ENCODE results near the gene ATXN1. TPM values are rescaled to one million over a fixed set of nuclear protein-coding genes. Genes with fewer than 3 reads are reported as not detected.

ATXN1 gene
- total RNA-seq, 1 donor from 2014 or later, result 18.4 TPM

DNA sequence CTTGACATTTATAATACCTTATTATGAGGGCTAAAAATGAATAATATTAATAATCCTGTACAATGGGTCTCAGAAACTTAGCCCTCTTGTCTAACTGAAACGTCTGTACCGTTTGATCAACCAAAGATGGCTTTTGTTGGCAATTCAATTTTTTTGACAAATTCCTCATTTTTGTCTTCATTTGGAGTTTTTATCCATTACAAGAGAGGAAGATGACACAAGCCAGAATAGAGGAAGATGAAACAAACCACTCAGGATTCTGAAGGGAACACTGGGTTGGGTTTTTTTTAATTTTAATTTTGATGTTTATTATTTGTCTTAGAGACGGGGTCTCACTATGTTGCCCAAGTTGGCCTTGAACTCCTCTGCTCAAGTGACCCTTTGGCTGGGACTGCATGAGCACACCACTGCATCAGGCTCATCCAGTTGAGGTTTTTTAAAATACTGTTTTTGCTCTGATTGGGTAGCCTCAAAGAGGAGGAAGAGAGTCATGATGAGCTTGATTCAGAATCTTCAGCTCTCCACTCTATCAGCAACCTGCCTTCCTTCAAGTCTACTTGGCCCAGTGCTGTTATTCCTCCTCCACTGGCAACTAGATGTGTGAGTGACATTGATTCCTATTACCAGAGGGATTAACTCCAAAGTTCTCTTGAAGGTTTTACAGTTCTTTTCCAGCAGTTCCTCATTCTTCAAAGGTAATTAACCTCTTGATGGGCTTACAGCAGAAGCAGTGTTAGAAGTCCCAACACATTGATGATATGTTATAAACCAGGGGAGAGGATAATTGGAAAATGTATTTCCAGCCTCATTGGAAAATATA is 71.3 kb downstream of the ATXN1 start:
- TF ChIP-seq CTCF (IDR thresholded peaks at IDR 0.05; ENCODE audit: insufficient read depth, low read length, severe bottlenecking), result no peak
- FAIRE-seq, result no peak
- H3K27me3 ChIP-seq (ENCODE audit: control insufficient read depth, insufficient read depth, low read length), result no peaks in the 10 kb centered on the region

DNA sequence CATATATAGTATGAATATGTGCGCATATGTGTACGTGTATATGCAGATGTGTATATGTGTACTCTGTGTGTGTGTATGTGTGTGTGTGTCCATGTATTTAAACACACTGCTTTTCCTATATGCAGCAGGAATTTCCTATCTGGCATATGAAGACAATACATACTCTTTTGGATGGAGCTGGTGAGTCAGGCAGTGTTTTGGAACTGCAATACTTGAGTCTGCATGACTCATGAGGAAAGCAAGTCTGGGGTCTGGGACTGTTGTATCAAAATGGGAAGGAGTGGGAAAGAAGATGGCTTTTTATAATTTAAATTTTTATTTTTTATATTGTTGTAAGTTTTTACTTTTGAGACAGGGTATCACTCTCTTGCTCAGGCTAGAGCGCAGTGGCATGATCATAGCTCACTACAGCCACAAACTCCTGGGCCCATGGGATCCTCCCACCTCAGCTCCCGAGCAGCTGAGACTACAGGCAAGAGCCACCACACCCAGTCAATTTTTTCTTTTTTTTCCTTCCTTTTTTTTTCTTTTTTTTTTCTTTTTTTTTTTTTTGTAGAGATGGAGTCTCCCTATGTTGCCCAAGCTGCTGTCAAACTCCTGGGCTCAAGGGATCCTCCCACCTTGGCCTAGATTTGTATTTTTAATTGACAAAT is 72.2 kb downstream of the ATXN1 start:
- FAIRE-seq (no peak), DNase-seq (ENCODE audit: low read depth) (peak; percentile 93)
- H3K4me3 ChIP-seq (ENCODE audit: low read depth, low read length), result no peak overlapping the region
- H3K36me3 ChIP-seq (ENCODE audit: control insufficient read depth, insufficient read depth, low read length), result no peaks in the 10 kb centered on the region
- no peak for TF ChIP-seq CTCF (IDR thresholded peaks at IDR 0.05; ENCODE audit: insufficient read depth, low read length, severe bottlenecking)
- H3K27me3 ChIP-seq (ENCODE audit: control insufficient read depth, insufficient read depth, low read length), result no peaks in the 10 kb centered on the region

More for the DNA sequence above, 71.3 kb downstream of the ATXN1 start:
- H3K36me3 ChIP-seq (ENCODE audit: control insufficient read depth, insufficient read depth, low read length), result no peaks in the 10 kb centered on the region
- no peak for DNase-seq (ENCODE audit: low read depth)
- H3K4me3 ChIP-seq (ENCODE audit: low read depth, low read length), result no peak overlapping the region

- Histone ChIP-seq H3K36me3 (ENCODE audit: control insufficient read depth, insufficient read depth, low read length) (no peaks in the 10 kb centered on the region), H3K27me3 (ENCODE audit: control insufficient read depth, insufficient read depth, low read length) (no peaks in the 10 kb centered on the region), H3K4me3 (ENCODE audit: low read depth, low read length) (no peak overlapping the region)
- TF ChIP-seq CTCF (IDR thresholded peaks at IDR 0.05; ENCODE audit: insufficient read depth, low read length, severe bottlenecking), result no peak
- DNase-seq (ENCODE audit: low read depth) (no peak), FAIRE-seq (no peak)
Observed at GRCh38 chr6:16688436-16688835, 72.8 kb downstream of the ATXN1 start.

DNA sequence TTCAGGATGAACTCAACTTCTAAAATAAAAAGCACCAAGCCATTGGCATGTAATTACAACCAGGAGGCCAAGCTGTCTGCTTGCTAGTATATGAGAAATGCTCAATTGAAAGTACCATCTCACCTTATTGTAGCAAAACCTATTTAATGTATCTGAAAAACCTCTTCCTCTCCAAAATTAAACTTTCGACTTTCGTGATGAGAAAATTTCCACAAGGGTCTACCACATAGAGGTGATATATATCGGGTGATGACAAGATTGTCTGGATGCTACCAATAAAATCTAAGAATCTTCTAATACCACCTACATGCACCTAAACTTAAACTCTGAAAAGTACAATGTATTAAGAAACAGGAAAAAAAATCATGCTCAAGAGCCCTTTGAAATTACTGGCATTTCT is 74.2 kb downstream of the ATXN1 start:
- Histone ChIP-seq H3K36me3 (ENCODE audit: control insufficient read depth, insufficient read depth, low read length) (no peaks in the 10 kb centered on the region), H3K27me3 (ENCODE audit: control insufficient read depth, insufficient read depth, low read length) (no peaks in the 10 kb centered on the region), H3K4me3 (ENCODE audit: low read depth, low read length) (no peak overlapping the region)
- no peak for FAIRE-seq
- no peak for TF ChIP-seq CTCF (IDR thresholded peaks at IDR 0.05; ENCODE audit: insufficient read depth, low read length, severe bottlenecking)
- no peak for DNase-seq (ENCODE audit: low read depth)

DNA sequence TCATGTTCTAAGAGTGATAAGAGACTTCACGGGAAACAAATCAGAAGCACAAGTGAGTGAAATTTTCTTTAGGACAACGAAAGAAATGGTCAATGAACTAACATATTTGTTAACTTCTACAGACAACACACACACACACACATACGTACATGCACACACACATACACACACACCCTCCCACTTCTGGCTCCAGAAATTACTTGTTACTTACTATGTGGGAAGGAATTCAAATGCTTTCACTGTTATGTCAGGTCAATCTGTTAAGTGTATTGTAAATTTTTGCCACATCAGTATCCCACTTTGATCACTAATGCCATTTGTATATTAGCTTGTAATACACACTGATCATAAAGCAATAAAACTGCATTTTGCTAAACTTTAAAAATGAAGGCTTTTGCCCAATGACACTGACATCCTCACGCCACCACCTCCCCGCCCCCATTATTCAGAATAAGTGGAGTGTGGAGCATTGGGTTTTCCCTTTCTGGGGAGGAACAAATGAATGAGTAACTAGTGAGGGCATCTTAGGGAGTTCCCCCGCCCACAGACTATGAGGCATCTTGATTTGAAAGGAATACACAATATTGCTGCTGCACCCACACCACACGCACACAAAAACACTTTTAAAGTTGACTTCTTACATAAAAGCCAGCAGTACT is 76.2 kb downstream of the ATXN1 start:
- DNase-seq (ENCODE audit: low read depth), result peak; percentile 95
- no peak for FAIRE-seq
- no peak for TF ChIP-seq CTCF (IDR thresholded peaks at IDR 0.05; ENCODE audit: insufficient read depth, low read length, severe bottlenecking)

More for the DNA sequence above, 76.2 kb downstream of the ATXN1 start:
- Histone ChIP-seq H3K27me3 (ENCODE audit: control insufficient read depth, insufficient read depth, low read length) (no peaks in the 10 kb centered on the region), H3K36me3 (ENCODE audit: control insufficient read depth, insufficient read depth, low read length) (no peaks in the 10 kb centered on the region), H3K4me3 (ENCODE audit: low read depth, low read length) (no peak overlapping the region)
